ENCODE data around the gene ZBTB32. TPM values are rescaled to one million over a fixed set of nuclear protein-coding genes. Genes with fewer than 3 reads are reported as not detected.
A peak's percentile ranks its signal among the peaks of the same experiment; 100 is the strongest.

ZBTB32 gene
- total RNA-seq, 2 donors from 2014 or later: 147 to 192 TPM

DNA sequence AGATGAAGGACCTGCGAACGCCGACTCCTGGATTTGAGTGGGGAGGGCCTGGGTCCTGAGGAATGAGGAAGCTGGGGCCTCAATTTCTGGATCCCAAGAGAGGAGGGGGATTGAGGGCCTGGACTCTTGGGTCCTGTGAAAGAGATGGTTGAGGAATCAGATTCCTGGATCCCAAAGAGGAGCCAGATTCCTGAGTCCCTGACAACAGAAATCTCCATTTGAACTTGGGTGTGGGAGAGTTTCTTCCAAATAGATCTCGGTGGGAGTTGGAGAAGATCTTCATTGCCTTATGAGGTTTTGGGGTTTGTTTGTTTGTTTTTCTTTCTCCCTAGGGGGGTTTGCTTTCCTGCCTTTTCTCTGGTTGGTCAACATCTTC, 41.7 kb downstream of the ZBTB32 start:
- H3K27me3 Mint-ChIP-seq (ENCODE audit: low read depth): no peaks in the 10 kb centered on the region
- H3K36me3 Mint-ChIP-seq (ENCODE audit: insufficient read depth in 2 of 2): peaks cover 5 to 12% of the 10 kb centered on the region in 2 donors
- peak overlapping the region; percentile 91 to 95 for H3K4me3 Mint-ChIP-seq
- no peaks in the 10 kb centered on the region for H3K9me3 Mint-ChIP-seq
- H3K4me1 Mint-ChIP-seq (ENCODE audit: low read depth): peaks cover 68% of the 10 kb centered on the region
- DNase-seq (no peak), ATAC-seq (replicated peaks in 1 of 2) (no peak)
- H3K27ac Mint-ChIP-seq: peak overlapping the region; percentile 95

- no peaks in the 10 kb centered on the region for H3K27me3 Mint-ChIP-seq (ENCODE audit: low read depth)
- H3K27ac Mint-ChIP-seq: peak overlapping the region; percentile 87
- H3K9me3 Mint-ChIP-seq: no peaks in the 10 kb centered on the region
- H3K4me3 Mint-ChIP-seq: peak overlapping the region; percentile 91 to 95
- H3K36me3 Mint-ChIP-seq (ENCODE audit: insufficient read depth in 2 of 2): peaks cover 5 to 12% of the 10 kb centered on the region in 2 donors
- H3K4me1 Mint-ChIP-seq (ENCODE audit: low read depth): peaks cover 68% of the 10 kb centered on the region
- ATAC-seq (replicated peaks in 1 of 2) (no peak), DNase-seq (no peak)
These were observed 42.2 kb downstream of the ZBTB32 start for GRCh38 chr19:35746531-35746930.

GRCh38 chr19:35748106-35749020, 44.0 kb downstream of the ZBTB32 start, which contains the start of gene LIN37:
LIN37 (plus strand) TSS chr19:35748576; CDS start chr19:35748725, 149 bp downstream.
- Mint-ChIP-seq H3K27ac (peak within 1 kb of the TSS; percentile 88), H3K4me1 (ENCODE audit: low read depth) (peaks cover 54% of the 10 kb centered on the region)

GRCh38 chr19:35750167-35750566, 45.8 kb downstream of the ZBTB32 start:
- H3K27me3 Mint-ChIP-seq (ENCODE audit: low read depth): no peaks in the 10 kb centered on the region
- ATAC-seq (replicated peaks in 1 of 2) (no peak), DNase-seq (no peak)
- H3K9me3 Mint-ChIP-seq: no peaks in the 10 kb centered on the region
- H3K4me1 Mint-ChIP-seq (ENCODE audit: low read depth): peaks cover 47% of the 10 kb centered on the region
- no peak overlapping the region for H3K27ac Mint-ChIP-seq
- peaks cover 0 to 3% of the 10 kb centered on the region in 2 donors for H3K36me3 Mint-ChIP-seq (ENCODE audit: insufficient read depth in 2 of 2)
- peak overlapping the region; percentile 45 to 51 for H3K4me3 Mint-ChIP-seq

More at GRCh38 chr19:35748106-35749020, 44.0 kb downstream of the ZBTB32 start, which contains the start of gene LIN37:
- H3K36me3 Mint-ChIP-seq (ENCODE audit: insufficient read depth in 2 of 2): no peaks in the 10 kb centered on the region
- no peaks in the 10 kb centered on the region for H3K9me3 Mint-ChIP-seq
- peak within 1 kb of the TSS; percentile 98 for H3K4me3 Mint-ChIP-seq
- ATAC-seq (replicated peaks in 1 of 2): peak; percentile 75 to 77
- H3K27me3 Mint-ChIP-seq (ENCODE audit: low read depth): no peaks in the 10 kb centered on the region
- peak; percentile 99 for DNase-seq

DNA sequence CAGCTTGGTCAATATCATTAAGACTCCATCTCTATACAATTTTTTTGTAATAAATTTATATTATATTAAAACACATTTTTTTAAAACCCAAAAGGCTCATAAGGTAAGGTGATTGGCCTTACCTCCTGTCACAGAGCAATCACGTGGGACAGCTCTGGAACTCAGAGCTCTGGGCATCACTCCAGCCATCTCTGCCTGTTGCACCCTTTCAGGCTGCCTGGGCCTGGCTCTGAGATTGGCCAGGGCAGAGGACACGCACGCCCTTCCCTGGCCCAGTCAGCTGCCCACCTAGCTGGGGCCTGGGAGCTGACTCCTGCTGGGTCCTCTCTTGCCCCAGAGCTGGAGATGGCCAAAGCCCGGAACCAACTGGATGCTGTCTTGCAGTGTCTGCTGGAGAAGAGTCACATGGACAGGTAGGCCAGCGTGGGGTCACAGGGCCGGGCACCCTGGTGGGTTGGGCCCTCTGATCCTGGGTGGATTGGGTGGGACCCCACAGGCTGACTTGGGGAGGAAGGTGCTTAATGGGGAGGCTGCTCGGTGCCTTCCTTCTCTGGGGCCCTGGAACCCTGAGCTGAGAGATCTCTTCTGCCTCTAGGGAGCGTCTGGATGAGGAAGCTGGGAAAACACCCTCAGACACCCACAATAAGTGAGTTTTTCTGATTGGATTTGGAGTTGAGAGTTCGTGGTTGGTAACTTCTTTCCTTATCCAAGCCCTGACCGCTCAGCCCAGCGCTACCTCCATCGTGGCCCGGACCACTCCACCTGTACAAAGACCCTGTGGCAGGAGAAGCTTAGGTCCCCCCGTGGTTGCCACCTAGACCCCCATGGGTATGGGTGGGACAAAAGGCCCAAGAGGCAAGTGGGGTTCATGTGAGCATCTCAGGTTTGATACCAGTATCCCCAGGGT, 47.7 kb downstream of the ZBTB32 start:
- DNase-seq: no peak
- peaks cover 45% of the 10 kb centered on the region for H3K4me1 Mint-ChIP-seq (ENCODE audit: low read depth)
- no peak overlapping the region for H3K27ac Mint-ChIP-seq
- H3K27me3 Mint-ChIP-seq (ENCODE audit: low read depth): peaks cover 6% of the 10 kb centered on the region
- no peaks in the 10 kb centered on the region for H3K9me3 Mint-ChIP-seq
- ATAC-seq (replicated peaks in 1 of 2): no peak
- H3K4me3 Mint-ChIP-seq: no peak overlapping the region
- peaks cover 0 to 5% of the 10 kb centered on the region in 2 donors for H3K36me3 Mint-ChIP-seq (ENCODE audit: insufficient read depth in 2 of 2)

DNA sequence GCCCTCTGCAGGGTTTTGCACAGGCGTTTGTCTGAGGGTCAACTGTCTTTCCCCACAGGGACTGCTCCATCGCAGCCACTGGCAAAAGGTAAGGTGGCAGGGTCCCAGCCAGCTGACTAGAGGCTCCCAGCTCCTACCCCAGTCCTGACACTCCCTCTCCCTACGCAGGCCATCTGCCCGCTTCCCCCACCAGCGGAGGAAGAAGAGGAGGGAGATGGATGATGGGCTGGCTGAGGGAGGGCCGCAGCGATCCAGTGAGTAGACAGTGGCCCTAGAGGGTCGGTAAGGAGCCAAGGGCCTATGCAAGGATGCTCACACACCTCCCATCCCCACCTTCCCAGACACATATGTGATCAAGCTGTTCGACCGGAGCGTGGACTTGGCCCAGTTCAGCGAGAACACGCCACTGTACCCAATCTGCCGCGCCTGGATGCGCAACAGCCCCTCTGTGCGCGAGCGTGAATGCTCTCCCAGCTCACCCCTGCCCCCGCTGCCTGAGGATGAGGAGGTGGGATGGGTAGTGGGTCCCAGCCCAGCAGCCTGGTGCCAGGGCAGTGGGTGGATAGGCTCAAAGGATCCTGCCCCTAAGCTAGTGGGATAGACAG, 48.5 kb downstream of the ZBTB32 start:
- H3K27me3 Mint-ChIP-seq (ENCODE audit: low read depth): peaks cover 6% of the 10 kb centered on the region
- H3K36me3 Mint-ChIP-seq (ENCODE audit: insufficient read depth in 2 of 2): peaks cover 0 to 5% of the 10 kb centered on the region in 2 donors
- H3K27ac Mint-ChIP-seq: no peak overlapping the region
- no peaks in the 10 kb centered on the region for H3K9me3 Mint-ChIP-seq
- ATAC-seq (replicated peaks in 1 of 2) (no peak), DNase-seq (no peak)
- H3K4me3 Mint-ChIP-seq: no peak overlapping the region
- peaks cover 39% of the 10 kb centered on the region for H3K4me1 Mint-ChIP-seq (ENCODE audit: low read depth)

DNA sequence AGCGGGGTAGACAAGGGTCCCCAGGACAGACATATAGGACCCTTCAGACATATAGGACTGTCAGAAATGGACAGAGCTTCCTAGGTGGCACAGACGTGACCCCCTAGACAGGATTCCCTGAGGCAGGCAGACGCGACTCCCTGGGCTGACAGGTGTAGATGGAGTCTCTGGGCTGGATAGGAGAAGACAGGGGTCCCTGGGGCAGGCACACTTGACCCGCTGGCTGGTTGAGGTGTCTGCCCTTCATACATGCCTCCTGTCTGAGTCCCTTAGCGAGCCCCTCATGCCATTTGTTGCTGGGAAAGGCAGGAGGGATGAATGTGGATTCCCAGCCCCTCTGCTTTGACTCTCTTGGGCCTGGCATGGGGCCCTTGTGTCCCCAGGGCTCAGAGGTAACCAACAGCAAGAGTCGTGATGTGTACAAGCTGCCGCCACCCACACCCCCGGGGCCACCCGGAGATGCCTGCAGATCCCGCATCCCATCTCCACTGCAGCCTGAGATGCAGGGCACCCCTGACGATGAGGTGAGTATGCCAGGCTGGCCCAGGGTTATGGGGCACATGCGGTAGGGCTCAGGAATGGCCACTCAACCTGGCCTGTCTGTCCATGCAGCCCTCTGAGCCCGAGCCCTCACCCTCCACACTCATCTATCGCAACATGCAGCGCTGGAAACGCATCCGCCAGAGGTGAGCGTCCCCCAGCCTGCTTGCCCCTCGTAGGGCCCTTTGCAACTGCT, 49.4 kb downstream of the ZBTB32 start:
- peaks cover 0 to 5% of the 10 kb centered on the region in 2 donors for H3K36me3 Mint-ChIP-seq (ENCODE audit: insufficient read depth in 2 of 2)
- peaks cover 6% of the 10 kb centered on the region for H3K27me3 Mint-ChIP-seq (ENCODE audit: low read depth)
- H3K9me3 Mint-ChIP-seq: no peaks in the 10 kb centered on the region
- peaks cover 40% of the 10 kb centered on the region for H3K4me1 Mint-ChIP-seq (ENCODE audit: low read depth)
- no peak overlapping the region for H3K27ac Mint-ChIP-seq
- no peak overlapping the region for H3K4me3 Mint-ChIP-seq
- DNase-seq (no peak), ATAC-seq (replicated peaks in 1 of 2) (no peak)

GRCh38 chr19:35754370-35755130, 50.2 kb downstream of the ZBTB32 start:
- H3K4me1 Mint-ChIP-seq (ENCODE audit: low read depth): peaks cover 41% of the 10 kb centered on the region
- no peak overlapping the region for H3K4me3 Mint-ChIP-seq
- H3K9me3 Mint-ChIP-seq: no peaks in the 10 kb centered on the region
- peaks cover 6% of the 10 kb centered on the region for H3K27me3 Mint-ChIP-seq (ENCODE audit: low read depth)
- H3K36me3 Mint-ChIP-seq (ENCODE audit: insufficient read depth in 2 of 2): peaks cover 0 to 5% of the 10 kb centered on the region in 2 donors
- ATAC-seq (replicated peaks in 1 of 2) (no peak), DNase-seq (no peak)
- H3K27ac Mint-ChIP-seq: no peak overlapping the region

DNA sequence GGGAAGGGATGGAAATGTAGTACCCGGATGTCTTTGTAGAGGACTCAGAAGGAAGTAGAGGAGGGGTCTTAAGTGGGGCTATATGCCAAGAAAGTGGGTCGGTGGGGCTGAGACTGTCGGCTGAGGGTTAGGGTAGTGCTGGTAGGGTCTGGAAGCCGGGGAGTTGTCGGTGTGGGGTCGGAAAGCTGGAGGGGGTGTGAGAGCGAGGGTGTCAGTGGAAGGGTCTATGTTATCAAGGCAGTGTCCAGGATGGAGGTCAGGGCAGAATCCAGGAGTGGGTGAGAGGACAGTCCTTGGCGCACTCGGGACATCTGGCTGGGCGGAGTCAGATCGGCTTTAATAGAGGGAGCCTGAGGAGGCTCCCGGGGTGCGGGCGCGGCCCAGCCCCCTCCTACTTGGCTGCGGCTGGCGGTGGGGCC, 50.8 kb downstream of the ZBTB32 start:
- no peak for ATAC-seq (replicated peaks in 1 of 2)
- Mint-ChIP-seq H3K27me3 (ENCODE audit: low read depth) (peaks cover 6% of the 10 kb centered on the region), H3K4me1 (ENCODE audit: low read depth) (peaks cover 41% of the 10 kb centered on the region), H3K27ac (no peak overlapping the region), H3K4me3 (peak overlapping the region; percentile 33 to 58), H3K9me3 (no peaks in the 10 kb centered on the region), H3K36me3 (ENCODE audit: insufficient read depth in 2 of 2) (peaks cover 0 to 7% of the 10 kb centered on the region in 2 donors)
- DNase-seq: no peak

DNA sequence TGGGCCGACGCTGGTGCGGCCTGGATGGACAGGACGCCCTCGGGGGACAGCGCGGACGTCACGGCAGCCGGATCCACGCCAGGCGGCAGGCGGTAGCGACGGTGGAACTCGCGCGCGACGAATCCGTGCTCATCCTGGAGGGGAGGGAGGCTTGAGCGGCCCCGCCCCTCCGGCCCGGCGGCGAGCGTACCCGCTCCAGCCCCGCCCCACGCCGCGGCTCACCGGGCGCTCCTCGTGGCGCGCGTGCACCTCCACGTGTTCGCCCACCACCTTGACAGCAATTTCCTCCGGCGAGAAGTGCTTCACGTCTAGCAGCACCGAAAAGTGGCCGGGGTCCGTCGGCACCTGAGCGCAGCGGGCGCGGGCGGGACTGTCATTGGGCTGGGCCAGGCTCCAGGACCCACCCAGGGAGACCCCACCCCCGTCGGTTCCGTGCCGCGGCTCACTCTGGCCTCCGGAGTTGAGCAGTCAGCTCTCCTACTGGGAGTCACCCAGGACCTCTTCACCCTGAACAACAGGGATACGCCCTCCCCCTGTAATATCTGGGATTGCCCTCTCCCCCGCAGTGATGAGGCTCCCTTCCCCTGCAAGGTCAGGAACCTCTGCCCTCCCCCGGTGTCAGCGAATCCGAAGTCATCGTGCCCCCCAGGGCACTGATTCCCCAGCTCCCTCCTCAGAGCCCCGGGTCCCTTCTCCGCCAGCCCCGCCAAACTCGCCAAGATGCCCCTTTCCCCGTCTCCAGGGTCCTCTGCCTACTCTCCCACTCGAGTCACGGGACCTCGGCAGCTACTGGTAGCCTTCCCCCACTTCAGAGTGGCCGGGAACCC, 51.4 kb downstream of the ZBTB32 start:
- ATAC-seq (replicated peaks in 1 of 2) (peak in 1 of 2 donors; percentile 13), DNase-seq (peak; percentile 66 to 70)
- Mint-ChIP-seq H3K27ac (no peak overlapping the region), H3K4me1 (ENCODE audit: low read depth) (peaks cover 41% of the 10 kb centered on the region), H3K9me3 (no peaks in the 10 kb centered on the region), H3K36me3 (ENCODE audit: insufficient read depth in 2 of 2) (peaks cover 0 to 9% of the 10 kb centered on the region in 2 donors), H3K27me3 (ENCODE audit: low read depth) (peaks cover 6% of the 10 kb centered on the region), H3K4me3 (peak overlapping the region; percentile 54 to 82)
